Measurements from ENCODE around the gene TMEM141.

- peak in 1 of 3 experiments; percentile 16; a peak in 1 of 4 replicates for TF ChIP-seq CTCF (IDR thresholded peaks at IDR 0.05; ENCODE audit: control extremely low read depth in 1 of 3, insufficient read depth in 1 of 3, low read depth in 1 of 3, low read length in 3 of 3)
- TF ChIP-seq POLR2A (IDR thresholded peaks at IDR 0.05; ENCODE audit: control extremely low read depth in 1 of 2, low read depth in 2 of 2, low read length in 2 of 2): no peak
- TF ChIP-seq RAD21 (IDR thresholded peaks at IDR 0.05 in 1 of 2, conservative IDR thresholded peaks at IDR 0.05 in 1 of 2; ENCODE audit: low read depth in 2 of 2, low read length in 2 of 2): peak in 1 of 2 experiments; percentile 19; a peak in 1 of 4 replicates
- no peak for TF ChIP-seq BACH1 (IDR thresholded peaks at IDR 0.05; ENCODE audit: low read length)
- no peak for TF ChIP-seq CBX5 (IDR thresholded peaks at IDR 0.05; ENCODE audit: low read depth, low read length)
- TF ChIP-seq, protein P1, sequence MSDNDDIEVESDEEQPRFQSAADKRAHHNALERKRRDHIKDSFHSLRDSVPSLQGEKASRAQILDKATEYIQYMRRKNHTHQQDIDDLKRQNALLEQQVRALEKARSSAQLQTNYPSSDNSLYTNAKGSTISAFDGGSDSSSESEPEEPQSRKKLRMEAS (IDR thresholded peaks at IDR 0.05): no peak
- TF ChIP-seq USF2 (IDR thresholded peaks at IDR 0.05; ENCODE audit: low read length): no peak
- TF ChIP-seq BCL11A (IDR thresholded peaks at IDR 0.05; ENCODE audit: low read depth in 2 of 2, low read length in 2 of 2): no peak
These were observed 6.7 kb upstream of the TMEM141 start for GRCh38 chr9:136784249-136784996.

All from H1 (cell line).